Measurements from ENCODE around the gene TNFRSF19.
"Not testable (repeated sequence)": the region's sequence is repeated elsewhere in the genome, so short reads cannot be mapped to it uniquely, and the experiment has no call there.

TNFRSF19 gene

DNA sequence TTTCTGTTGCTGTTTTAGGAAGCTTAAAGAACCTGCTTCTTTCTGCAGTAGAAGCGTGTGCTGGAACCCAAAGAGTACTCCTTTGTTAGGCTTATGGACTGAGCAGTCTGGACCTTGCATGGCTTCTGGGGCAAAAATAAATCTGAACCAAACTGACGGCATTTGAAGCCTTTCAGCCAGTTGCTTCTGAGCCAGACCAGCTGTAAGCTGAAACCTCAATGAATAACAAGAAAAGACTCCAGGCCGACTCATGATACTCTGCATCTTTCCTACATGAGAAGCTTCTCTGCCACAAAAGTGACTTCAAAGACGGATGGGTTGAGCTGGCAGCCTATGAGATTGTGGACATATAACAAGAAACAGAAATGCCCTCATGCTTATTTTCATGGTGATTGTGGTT is 103.1 kb downstream of the TNFRSF19 start:
- TF ChIP-seq, protein P1, sequence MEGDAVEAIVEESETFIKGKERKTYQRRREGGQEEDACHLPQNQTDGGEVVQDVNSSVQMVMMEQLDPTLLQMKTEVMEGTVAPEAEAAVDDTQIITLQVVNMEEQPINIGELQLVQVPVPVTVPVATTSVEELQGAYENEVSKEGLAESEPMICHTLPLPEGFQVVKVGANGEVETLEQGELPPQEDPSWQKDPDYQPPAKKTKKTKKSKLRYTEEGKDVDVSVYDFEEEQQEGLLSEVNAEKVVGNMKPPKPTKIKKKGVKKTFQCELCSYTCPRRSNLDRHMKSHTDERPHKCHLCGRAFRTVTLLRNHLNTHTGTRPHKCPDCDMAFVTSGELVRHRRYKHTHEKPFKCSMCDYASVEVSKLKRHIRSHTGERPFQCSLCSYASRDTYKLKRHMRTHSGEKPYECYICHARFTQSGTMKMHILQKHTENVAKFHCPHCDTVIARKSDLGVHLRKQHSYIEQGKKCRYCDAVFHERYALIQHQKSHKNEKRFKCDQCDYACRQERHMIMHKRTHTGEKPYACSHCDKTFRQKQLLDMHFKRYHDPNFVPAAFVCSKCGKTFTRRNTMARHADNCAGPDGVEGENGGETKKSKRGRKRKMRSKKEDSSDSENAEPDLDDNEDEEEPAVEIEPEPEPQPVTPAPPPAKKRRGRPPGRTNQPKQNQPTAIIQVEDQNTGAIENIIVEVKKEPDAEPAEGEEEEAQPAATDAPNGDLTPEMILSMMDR (IDR thresholded peaks at IDR 0.05; ENCODE audit: extremely low read depth, insufficient read depth, missing control alignments), result no peak
- in situ Hi-C loops (cut with MboI; ENCODE audit: low pct_unique_long_range_greater_than_20kb, low sequenced_read_pairs, unreplicated experiment), result no loop called here
- no peak for DNase-seq (ENCODE audit: low spot score)

DNA sequence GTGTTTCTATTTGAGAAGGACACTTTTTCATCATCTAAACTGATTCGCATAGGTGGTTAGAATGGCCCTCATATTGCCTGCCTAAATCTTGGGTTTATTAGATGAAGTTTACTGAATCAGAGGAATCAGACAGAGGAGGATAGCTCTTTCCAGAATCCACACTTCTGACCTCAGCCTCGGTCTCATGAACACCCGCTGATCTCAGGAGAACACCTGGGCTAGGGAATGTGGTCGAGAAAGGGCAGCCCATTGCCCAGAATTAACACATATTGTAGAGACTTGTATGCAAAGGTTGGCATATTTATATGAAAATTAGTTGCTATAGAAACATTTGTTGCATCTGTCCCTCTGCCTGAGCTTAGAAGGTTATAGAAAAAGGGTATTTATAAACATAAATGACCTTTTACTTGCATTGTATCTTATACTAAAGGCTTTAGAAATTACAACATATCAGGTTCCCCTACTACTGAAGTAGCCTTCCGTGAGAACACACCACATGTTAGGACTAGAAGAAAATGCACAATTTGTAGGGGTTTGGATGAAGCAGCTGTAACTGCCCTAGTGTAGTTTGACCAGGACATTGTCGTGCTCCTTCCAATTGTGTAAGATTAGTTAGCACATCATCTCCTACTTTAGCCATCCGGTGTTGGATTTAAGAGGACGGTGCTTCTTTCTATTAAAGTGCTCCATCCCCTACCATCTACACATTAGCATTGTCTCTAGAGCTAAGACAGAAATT is 103.8 kb downstream of the TNFRSF19 start:
- TF ChIP-seq, protein P1 (IDR thresholded peaks at IDR 0.05; ENCODE audit: extremely low read depth, insufficient read depth, missing control alignments), result no peak
- in situ Hi-C loops (cut with MboI; ENCODE audit: low pct_unique_long_range_greater_than_20kb, low sequenced_read_pairs, unreplicated experiment), result no loop called here
- DNase-seq (ENCODE audit: low spot score), result no peak

GRCh38 chr13:23674795-23675640 is 104.8 kb downstream of the TNFRSF19 start:
- in situ Hi-C loops (cut with MboI; ENCODE audit: low pct_unique_long_range_greater_than_20kb, low sequenced_read_pairs, unreplicated experiment), result no loop called here
- no peak for DNase-seq (ENCODE audit: low spot score)
- TF ChIP-seq, protein P1 (IDR thresholded peaks at IDR 0.05; ENCODE audit: extremely low read depth, insufficient read depth, missing control alignments), result no peak

DNA sequence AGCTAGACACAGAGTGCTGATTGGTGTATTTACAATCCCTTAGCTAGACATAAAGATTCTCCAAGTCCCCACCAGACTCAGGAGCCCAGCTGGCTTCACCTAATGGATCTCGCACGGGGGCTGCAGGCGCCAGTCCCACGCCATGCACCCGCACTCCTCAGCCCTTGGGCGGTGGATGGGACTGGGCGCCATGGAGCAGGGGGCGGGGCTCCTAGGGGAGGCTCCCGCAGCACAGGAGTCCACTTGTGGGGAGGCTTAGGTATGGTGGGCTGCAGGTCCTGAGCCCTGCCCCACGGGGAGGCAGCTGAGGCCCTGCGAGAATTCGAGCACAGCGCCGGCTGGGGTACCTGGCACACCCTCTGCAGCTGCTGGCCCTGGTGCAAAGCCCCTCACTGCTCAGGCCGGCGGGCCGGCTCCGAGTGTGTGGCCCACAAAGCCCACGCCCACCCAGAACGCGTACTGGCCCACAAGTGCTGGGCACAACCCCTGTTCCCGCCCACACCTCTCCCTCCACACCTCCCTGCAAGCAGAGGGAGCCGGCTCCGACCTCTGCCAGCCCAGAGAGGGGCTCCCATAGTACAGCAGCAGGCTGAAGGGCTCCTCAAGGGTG is 107.6 kb downstream of the TNFRSF19 start:
- in situ Hi-C loops (cut with MboI; ENCODE audit: low pct_unique_long_range_greater_than_20kb, low sequenced_read_pairs, unreplicated experiment), result not testable (repeated sequence)

GRCh38 chr13:23678795-23679194 is 108.6 kb downstream of the TNFRSF19 start:
- DNase-seq (ENCODE audit: low spot score), result no peak
- in situ Hi-C loops (cut with MboI; ENCODE audit: low pct_unique_long_range_greater_than_20kb, low sequenced_read_pairs, unreplicated experiment), result no loop called here
- TF ChIP-seq, protein P1 (IDR thresholded peaks at IDR 0.05; ENCODE audit: extremely low read depth, insufficient read depth, missing control alignments), result no peak

More for the DNA sequence above, 107.6 kb downstream of the TNFRSF19 start:
- DNase-seq (ENCODE audit: low spot score), result not testable (repeated sequence)

GRCh38 chr13:23679220-23679619 is 109.0 kb downstream of the TNFRSF19 start:
- TF ChIP-seq, protein P1 (IDR thresholded peaks at IDR 0.05; ENCODE audit: extremely low read depth, insufficient read depth, missing control alignments), result no peak
- in situ Hi-C loops (cut with MboI; ENCODE audit: low pct_unique_long_range_greater_than_20kb, low sequenced_read_pairs, unreplicated experiment), result no loop called here
- DNase-seq (ENCODE audit: low spot score), result no peak
